Stimulated activated CD4-positive, alpha-beta T cell treated with anti-CD3 and anti-CD28 coated beads, Interleukin-12 subunit alpha, Interleukin-12 subunit beta, amount 100 ng/mL, for 24 hours (primary cell): ENCODE measurements around the gene APLN.

Experiments
- DNase-seq, 2 experiments: peaks; one replicate each; pipeline ENCODE4 v3.0.0-alpha.2; 2020; ENCODE audit warnings: low read depth in 2 of 2

APLN gene, protein sequence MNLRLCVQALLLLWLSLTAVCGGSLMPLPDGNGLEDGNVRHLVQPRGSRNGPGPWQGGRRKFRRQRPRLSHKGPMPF

GRCh38 chrX:129654652-129655546 lies at the start of gene APLN:
APLN (minus strand) TSS chrX:129654956; CDS start chrX:129654630, 326 bp downstream.
- no peak for DNase-seq

DNA sequence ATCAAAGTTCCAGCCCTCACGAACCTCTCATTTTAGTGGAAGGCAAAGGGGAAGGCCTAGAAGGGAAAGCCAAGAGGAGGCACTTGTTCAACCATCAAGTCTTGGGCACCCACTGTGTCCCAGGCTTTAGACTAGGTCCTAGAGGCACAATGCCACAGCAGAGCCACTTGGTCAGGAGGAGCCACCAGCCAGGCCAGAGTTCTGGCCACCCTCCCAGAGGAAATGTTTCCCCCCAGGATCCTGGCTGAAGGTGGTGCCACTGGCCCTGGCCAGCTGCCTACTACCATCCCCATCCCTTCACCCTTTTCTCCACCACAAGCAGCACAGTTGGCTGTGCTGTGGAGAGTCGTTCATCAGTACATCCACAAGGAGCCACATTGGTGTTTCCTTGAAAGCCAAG lies 49.7 kb upstream of the APLN start:
- no peak for DNase-seq

GRCh38 chrX:129701624-129702069 lies 46.9 kb upstream of the APLN start:
- no peak for DNase-seq

GRCh38 chrX:129700536-129700935 lies 45.8 kb upstream of the APLN start:
- no peak for DNase-seq

DNA sequence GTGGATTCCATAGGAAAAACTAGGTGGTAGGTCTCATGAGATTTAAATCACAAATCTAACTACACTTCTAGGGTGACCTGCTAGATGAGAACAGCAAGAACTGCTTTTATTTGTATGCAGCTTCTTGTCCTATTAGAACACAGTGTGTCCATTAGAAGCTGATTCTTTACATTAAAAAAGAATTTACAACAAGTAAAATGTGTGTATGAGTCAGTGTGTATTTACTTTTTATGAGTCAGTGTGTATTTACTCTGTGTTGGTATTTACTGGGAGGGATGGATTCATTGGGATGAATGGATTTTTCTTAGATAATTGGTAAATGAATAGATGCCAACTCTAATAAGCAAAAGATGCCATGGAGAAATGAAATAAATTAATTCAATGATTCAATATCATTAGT lies 43.4 kb upstream of the APLN start:
- DNase-seq = no peak

GRCh38 chrX:129697204-129697829 lies 42.6 kb upstream of the APLN start:
- DNase-seq = no peak

DNA sequence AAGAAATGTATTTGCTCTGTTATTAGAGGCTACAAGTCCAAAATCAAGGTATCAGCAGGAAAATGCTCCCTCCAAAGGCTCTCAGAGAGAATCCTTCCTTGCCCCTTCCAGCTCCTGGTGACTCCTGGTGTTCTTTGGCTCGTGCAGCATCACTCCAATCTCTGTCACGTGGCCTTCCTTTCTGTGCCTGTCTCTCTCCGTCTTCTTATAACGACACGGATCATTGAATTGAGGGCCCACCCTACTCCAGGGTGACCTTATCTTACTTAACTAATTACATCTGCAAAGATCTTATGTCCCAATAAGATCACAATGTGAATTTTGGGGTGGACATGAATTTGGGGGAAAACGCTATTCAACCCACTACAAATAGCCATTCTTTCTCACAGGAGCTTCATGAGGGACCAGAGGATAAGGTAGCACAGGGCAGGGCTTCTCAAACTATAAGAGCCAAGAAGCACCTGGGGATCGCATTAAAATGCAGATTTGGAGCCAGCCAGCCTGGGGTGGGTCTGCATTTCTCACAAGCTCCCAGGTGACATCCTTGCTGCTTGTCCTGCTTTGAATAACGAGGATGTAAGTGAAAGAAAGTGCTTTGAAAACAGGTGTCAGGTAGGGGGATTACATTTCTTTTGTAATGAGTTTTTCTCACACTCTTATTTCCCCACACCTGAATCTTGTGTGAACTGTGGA lies 41.9 kb upstream of the APLN start:
- no peak for DNase-seq

GRCh38 chrX:129695937-129696336 lies 41.2 kb upstream of the APLN start:
- no peak for DNase-seq

- no peak for DNase-seq
Measured at GRCh38 chrX:129695535-129695934, 40.8 kb upstream of the APLN start.

GRCh38 chrX:129694805-129695204 lies 40.0 kb upstream of the APLN start:
- no peak for DNase-seq

GRCh38 chrX:129693354-129693753 lies 38.6 kb upstream of the APLN start:
- no peak for DNase-seq

DNA sequence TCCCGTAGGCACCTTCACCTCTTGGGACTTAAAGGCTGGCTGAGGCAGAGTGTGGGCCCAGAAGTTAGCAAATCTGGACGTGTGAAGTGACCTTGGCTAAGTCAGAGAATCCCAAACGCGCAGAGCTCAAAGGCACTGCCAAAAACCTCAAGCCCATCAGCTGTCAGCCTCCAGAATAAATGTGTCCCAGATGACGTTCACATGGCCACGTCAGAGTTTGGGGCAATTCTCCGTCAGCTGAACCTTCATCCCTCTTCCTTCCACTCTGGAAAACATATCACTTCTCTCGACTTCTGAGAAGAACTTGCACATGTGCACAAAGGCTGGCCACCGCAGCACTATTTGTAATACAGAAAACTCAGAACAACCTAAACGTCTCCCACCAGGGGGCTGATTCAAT lies 35.7 kb upstream of the APLN start:
- no peak for DNase-seq

- DNase-seq = no peak
Measured at GRCh38 chrX:129689796-129690195, 35.0 kb upstream of the APLN start.

- no peak for DNase-seq
Measured at GRCh38 chrX:129688097-129688496, 33.3 kb upstream of the APLN start.

- DNase-seq = no peak
Measured at GRCh38 chrX:129686422-129686948, 31.7 kb upstream of the APLN start.

- no peak for DNase-seq
Measured at GRCh38 chrX:129682979-129683378, 28.2 kb upstream of the APLN start.

- no peak for DNase-seq
Measured at GRCh38 chrX:129679901-129680300, 25.1 kb upstream of the APLN start.

DNA sequence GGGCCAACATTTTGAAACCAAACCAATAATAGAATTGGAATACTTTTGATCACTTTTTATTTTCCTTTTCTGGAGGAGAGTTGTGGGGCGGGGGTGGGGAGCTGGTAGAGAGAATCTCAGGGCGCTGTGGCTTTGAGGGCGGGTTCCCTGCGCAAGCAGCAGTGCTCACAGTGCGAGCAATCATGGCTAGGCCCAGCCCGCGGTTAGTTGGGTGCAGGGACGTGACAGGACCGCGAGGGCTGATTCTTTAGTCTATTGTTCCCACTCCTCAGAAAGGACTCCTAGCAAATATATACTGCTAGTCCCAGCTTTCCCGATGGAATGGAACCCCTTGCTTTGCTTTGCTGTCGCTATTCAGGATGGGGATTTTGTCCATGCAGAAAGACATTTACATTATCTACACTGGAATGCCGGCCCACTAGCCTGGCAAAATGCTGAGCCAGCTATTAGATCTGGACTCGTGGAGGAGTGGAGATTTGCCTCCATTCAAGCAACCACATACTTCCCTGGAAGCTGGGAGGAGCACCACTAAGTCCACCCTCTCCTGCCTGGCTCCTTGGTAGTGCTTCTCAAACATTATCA lies 23.9 kb upstream of the APLN start:
- no peak for DNase-seq

GRCh38 chrX:129667412-129667811 lies 12.7 kb upstream of the APLN start:
- no peak for DNase-seq

DNA sequence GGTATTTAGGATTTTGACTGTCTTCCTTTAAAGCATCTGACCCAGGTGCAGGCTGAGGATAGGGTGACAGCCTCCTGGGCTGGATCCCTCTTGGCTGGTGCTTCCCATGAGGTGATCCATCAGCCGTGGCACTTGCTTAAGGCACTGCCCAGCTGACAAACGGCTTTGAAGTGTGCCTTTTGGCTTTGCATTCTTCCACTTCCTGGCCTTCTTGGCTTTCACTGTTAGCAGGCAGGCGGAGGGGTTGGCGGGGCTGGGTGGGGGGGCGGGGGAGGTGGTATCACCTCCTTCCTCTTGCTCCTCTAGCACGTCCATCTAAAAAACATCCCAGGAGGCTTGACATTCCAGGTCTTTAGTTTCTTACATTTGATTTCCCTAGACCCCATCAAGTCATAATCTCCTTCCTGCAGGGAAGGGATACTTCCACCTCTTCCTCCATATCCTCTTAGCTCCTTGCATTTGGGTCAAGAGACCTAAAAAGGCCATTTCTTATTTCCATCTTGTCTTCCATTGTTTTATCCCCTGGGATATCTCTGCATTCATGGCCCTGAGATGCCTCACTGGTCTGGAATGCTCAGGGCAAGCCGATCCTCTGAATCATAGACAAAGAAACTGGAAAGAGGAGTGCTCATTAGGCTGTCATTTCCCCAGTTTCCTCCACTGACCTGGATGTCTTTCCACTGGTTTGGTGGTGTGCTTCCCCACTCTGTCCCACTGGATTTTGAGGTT lies 11.3 kb upstream of the APLN start:
- no peak for DNase-seq

DNA sequence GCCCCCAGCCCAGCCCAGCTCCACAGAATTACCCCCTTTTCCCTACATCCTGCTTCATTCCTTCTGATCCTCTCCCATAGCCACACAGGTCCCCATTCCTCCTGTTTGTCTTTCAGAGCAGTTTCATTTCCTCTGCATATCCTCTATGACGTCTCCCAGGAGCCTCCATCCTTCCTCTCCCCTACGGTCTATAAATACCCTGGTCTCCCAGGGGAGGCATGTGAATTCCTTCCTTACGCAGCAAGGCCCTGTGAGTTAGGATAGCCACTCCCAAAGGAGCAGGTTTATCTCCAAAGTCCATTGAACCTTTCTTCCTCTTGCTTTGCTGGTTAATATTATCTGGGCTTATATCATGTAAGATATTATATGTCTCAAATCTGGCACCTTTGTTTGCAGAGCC lies 8.4 kb upstream of the APLN start:
- no peak for DNase-seq
